HCT116 (cell line): ENCODE measurements around the gene GRIN2A.

ENCODE experiments used
- EGR1 ChIP-seq: IDR thresholded peaks from 2 replicates; pipeline ENCODE4 v1.6.1; 2012; ENCODE audit warnings: low read depth
- POLR2A ChIP-seq: IDR thresholded peaks from 2 replicates; pipeline ENCODE4 v1.7.0; 2011; ENCODE audit warnings: borderline replicate concordance; ENCODE audit not compliant: insufficient read depth, insufficient read length; ENCODE audit errors: extremely low read depth
- YY1 ChIP-seq: IDR thresholded peaks from 2 replicates; pipeline ENCODE4 v1.6.1; 2011; ENCODE audit warnings: low read length, low read depth, moderate library complexity, mild to moderate bottlenecking; ENCODE audit not compliant: insufficient replicate concordance; ENCODE audit errors: extremely low read depth
- ZNF274 ChIP-seq: fragments of 200-500 bp; sonication (Bioruptor generic); IDR thresholded peaks from 2 replicates; pipeline ENCODE4 v1.6.1; 2014; ENCODE audit warnings: mild to moderate bottlenecking, low read depth, low read length, inconsistent platforms
- TF ChIP-seq, protein P1 (sequence below), 3 experiments: fragments of 200-600 bp in 1 of 3; sonication (generic) in 1 of 3; IDR thresholded peaks in 2 of 3; conservative IDR thresholded peaks in 1 of 3; 2 replicates each; pipeline ENCODE4 v1.5.1; 2012 to 2017; ENCODE audit warnings: low read depth in 2 of 3, low read length in 2 of 3, antibody characterized with exemption in 1 of 3, borderline replicate concordance in 1 of 3, control low read depth in 1 of 3, mild to moderate bottlenecking in 1 of 3, mixed read lengths in 1 of 3, mixed run types in 1 of 3, moderate library complexity in 1 of 3; ENCODE audit not compliant: insufficient read depth in 1 of 3
- TF ChIP-seq, protein P2 (sequence below): IDR thresholded peaks from 2 replicates; pipeline ENCODE4 v1.6.1; 2012
- TF ChIP-seq, protein P3 (sequence below): IDR thresholded peaks from 2 replicates; pipeline ENCODE4 v1.6.1; 2012

GRCh38 chr16:10113248-10113647 lies 69.0 kb downstream of the GRIN2A start:
- TF ChIP-seq ZNF274 (no peak), POLR2A (no peak), EGR1 (no peak), YY1 (no peak)
- TF ChIP-seq, protein P1, sequence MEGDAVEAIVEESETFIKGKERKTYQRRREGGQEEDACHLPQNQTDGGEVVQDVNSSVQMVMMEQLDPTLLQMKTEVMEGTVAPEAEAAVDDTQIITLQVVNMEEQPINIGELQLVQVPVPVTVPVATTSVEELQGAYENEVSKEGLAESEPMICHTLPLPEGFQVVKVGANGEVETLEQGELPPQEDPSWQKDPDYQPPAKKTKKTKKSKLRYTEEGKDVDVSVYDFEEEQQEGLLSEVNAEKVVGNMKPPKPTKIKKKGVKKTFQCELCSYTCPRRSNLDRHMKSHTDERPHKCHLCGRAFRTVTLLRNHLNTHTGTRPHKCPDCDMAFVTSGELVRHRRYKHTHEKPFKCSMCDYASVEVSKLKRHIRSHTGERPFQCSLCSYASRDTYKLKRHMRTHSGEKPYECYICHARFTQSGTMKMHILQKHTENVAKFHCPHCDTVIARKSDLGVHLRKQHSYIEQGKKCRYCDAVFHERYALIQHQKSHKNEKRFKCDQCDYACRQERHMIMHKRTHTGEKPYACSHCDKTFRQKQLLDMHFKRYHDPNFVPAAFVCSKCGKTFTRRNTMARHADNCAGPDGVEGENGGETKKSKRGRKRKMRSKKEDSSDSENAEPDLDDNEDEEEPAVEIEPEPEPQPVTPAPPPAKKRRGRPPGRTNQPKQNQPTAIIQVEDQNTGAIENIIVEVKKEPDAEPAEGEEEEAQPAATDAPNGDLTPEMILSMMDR (IDR thresholded peaks at IDR 0.05 in 2 of 3, conservative IDR thresholded peaks at IDR 0.05 in 1 of 3; ENCODE audit: borderline replicate concordance in 1 of 3, insufficient read depth in 1 of 3, low read depth in 2 of 3, low read length in 2 of 3) = no peak
- TF ChIP-seq, protein P2, sequence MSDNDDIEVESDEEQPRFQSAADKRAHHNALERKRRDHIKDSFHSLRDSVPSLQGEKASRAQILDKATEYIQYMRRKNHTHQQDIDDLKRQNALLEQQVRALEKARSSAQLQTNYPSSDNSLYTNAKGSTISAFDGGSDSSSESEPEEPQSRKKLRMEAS = no peak
- TF ChIP-seq, protein P3, sequence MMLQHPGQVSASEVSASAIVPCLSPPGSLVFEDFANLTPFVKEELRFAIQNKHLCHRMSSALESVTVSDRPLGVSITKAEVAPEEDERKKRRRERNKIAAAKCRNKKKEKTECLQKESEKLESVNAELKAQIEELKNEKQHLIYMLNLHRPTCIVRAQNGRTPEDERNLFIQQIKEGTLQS = no peak
